HFFc6 (cell line): ENCODE measurements around the gene PDZD8. TPM values are rescaled to one million over a fixed set of nuclear protein-coding genes. Genes with fewer than 3 reads are reported as not detected.
"Not testable (repeated sequence)": the region's sequence is repeated elsewhere in the genome, so short reads cannot be mapped to it uniquely, and the experiment has no call there.

ENCODE experiments used
- DNase-seq: peaks from one replicate; pipeline ENCODE4 v3.0.0-alpha.2; 2018
- H3K27ac Mint-ChIP-seq: 2 replicates; pipeline ENCODE4 v1.8.0; 2020; ENCODE audit warnings: mild to moderate bottlenecking, mixed read lengths
- H3K27me3 Mint-ChIP-seq: 2 replicates; pipeline ENCODE4 v1.8.0; 2021; ENCODE audit warnings: mild to moderate bottlenecking, moderate library complexity, mixed read lengths; ENCODE audit not compliant: insufficient read depth
- H3K36me3 Mint-ChIP-seq: 2 replicates; pipeline ENCODE4 v1.8.0; 2021; ENCODE audit warnings: low read depth, mixed read lengths
- H3K4me1 Mint-ChIP-seq: 2 replicates; pipeline ENCODE4 v1.8.0; 2020; ENCODE audit warnings: low read depth, mixed read lengths
- H3K4me3 Mint-ChIP-seq: 2 replicates; pipeline ENCODE4 v1.8.0; 2020; ENCODE audit warnings: mild to moderate bottlenecking, moderate library complexity, mixed read lengths
- H3K9me3 Mint-ChIP-seq: 2 replicates; pipeline ENCODE4 v1.8.0; 2020; ENCODE audit warnings: mild to moderate bottlenecking, mixed read lengths
- CTCF ChIP-seq: fragments of 200-600 bp; sonication (generic); IDR thresholded peaks from 2 replicates; pipeline ENCODE4 v1.5.0; 2021; ENCODE audit warnings: antibody characterized with exemption, mild to moderate bottlenecking
- total RNA-seq, 6 experiments: library from RNA; stranded (reverse); fragmentation: NEBNext Ultra II Directional; extraction: Animal tissue kit (Norgen Biotek cat#: 25700); gene quantifications; 2 replicates in 1 of 6; 3 replicates in 5 of 6; pipeline ENCODE4 v1.2.3, GENCODE V29; 2021

Gene PDZD8
- total RNA-seq, 6 experiments from 2014 or later: 29.9 to 32.5 (median 31.5) TPM

- no peak for TF ChIP-seq CTCF
- H3K4me3 Mint-ChIP-seq: no peak overlapping the region
These were observed 80.5 kb downstream of the PDZD8 start for GRCh38 chr10:117294735-117295134.

GRCh38 chr10:117294039-117294645 is 81.1 kb downstream of the PDZD8 start:
- TF ChIP-seq CTCF: no peak
- Mint-ChIP-seq H3K36me3 (peaks cover 11% of the 10 kb centered on the region), H3K4me3 (no peak overlapping the region), H3K27me3 (no peaks in the 10 kb centered on the region), H3K27ac (no peak overlapping the region), H3K9me3 (no peaks in the 10 kb centered on the region), H3K4me1 (no peaks in the 10 kb centered on the region)
- no peak for DNase-seq

More at GRCh38 chr10:117294735-117295134, 80.5 kb downstream of the PDZD8 start:
- Mint-ChIP-seq H3K36me3 (peaks cover 5% of the 10 kb centered on the region), H3K27me3 (no peaks in the 10 kb centered on the region), H3K27ac (no peak overlapping the region), H3K4me1 (no peaks in the 10 kb centered on the region), H3K9me3 (no peaks in the 10 kb centered on the region)
- DNase-seq: no peak

- H3K27me3 Mint-ChIP-seq, H3K9me3 Mint-ChIP-seq: not testable (repeated sequence)
These were observed 84.4 kb downstream of the PDZD8 start for GRCh38 chr10:117290872-117291271.

GRCh38 chr10:117284716-117285494 is 90.3 kb downstream of the PDZD8 start:
- Mint-ChIP-seq H3K36me3 (peaks cover 13% of the 10 kb centered on the region), H3K27me3 (no peaks in the 10 kb centered on the region), H3K4me1 (no peaks in the 10 kb centered on the region), H3K9me3 (no peaks in the 10 kb centered on the region), H3K4me3 (no peak overlapping the region), H3K27ac (no peak overlapping the region)
- no peak for TF ChIP-seq CTCF
- no peak for DNase-seq

More at GRCh38 chr10:117290872-117291271, 84.4 kb downstream of the PDZD8 start:
- H3K36me3 Mint-ChIP-seq: peaks cover 11% of the 10 kb centered on the region
- DNase-seq, H3K27ac Mint-ChIP-seq, H3K4me1 Mint-ChIP-seq, H3K4me3 Mint-ChIP-seq: not testable (repeated sequence)

GRCh38 chr10:117277675-117278074 is 97.6 kb downstream of the PDZD8 start:
- no peaks in the 10 kb centered on the region for H3K9me3 Mint-ChIP-seq
- H3K36me3 Mint-ChIP-seq: no peaks in the 10 kb centered on the region
- no peak overlapping the region for H3K27ac Mint-ChIP-seq
- no peak for DNase-seq
- no peak overlapping the region for H3K4me3 Mint-ChIP-seq
- no peak for TF ChIP-seq CTCF
- no peaks in the 10 kb centered on the region for H3K4me1 Mint-ChIP-seq
- no peaks in the 10 kb centered on the region for H3K27me3 Mint-ChIP-seq

- no peak for TF ChIP-seq CTCF
- Mint-ChIP-seq H3K4me3 (no peak overlapping the region), H3K9me3 (no peaks in the 10 kb centered on the region), H3K36me3 (no peaks in the 10 kb centered on the region), H3K27me3 (no peaks in the 10 kb centered on the region), H3K27ac (no peak overlapping the region), H3K4me1 (peaks cover 10% of the 10 kb centered on the region)
- DNase-seq: no peak
These were observed 100.1 kb downstream of the PDZD8 start for GRCh38 chr10:117275121-117275520.
